IMR-90 (cell line): Measurements from ENCODE around the gene SLC12A6. TPM values are rescaled to one million over a fixed set of nuclear protein-coding genes. Genes with fewer than 3 reads are reported as not detected.
"Not testable (repeated sequence)": the region's sequence is repeated elsewhere in the genome, so short reads cannot be mapped to it uniquely, and the experiment has no call there.

ENCODE experiments used
- ATAC-seq: fragments of 200-7000 bp; cut with Tn5 transposase; 2 replicates; pipeline ENCODE4 v1.9.1; 2020; ENCODE audit warnings: low read depth, mild to moderate bottlenecking, moderate library complexity
- BruUV-seq: library from RNA; stranded (reverse); fragments of 400-500 nt; replicated peaks from 2 replicates; lab custom pipeline; 2021; lab: Mats Ljungman, UMichigan
- CTCF ChIA-PET: fragments of 300-600 bp; formaldehyde crosslinking; extraction: SDS; loops from one replicate; lab custom pipeline; 2021; ENCODE audit warnings: antibody characterized with exemption; lab: Yijun Ruan, JAX
- POLR2A ChIA-PET: fragments of 300-600 bp; sonication (Branson Sonifier 250); formaldehyde crosslinking; loops from one replicate; lab custom pipeline; 2022; ENCODE audit warnings: antibody characterized with exemption; ENCODE audit not compliant: unreplicated experiment; lab: Charles Lee
- DNase-seq: peaks from one replicate; pipeline ENCODE4 v3.0.0; 2013
- H2AFZ ChIP-seq: replicated peaks from 2 replicates; pipeline ENCODE3; 2013; ENCODE audit warnings: low read length, mild to moderate bottlenecking; ENCODE audit not compliant: poor library complexity
- H2AK5ac ChIP-seq: 2 replicates; pipeline ENCODE4 v1.6.1; 2013; ENCODE audit warnings: low read depth, low read length, inconsistent platforms
- H2AK9ac ChIP-seq: replicated peaks from 2 replicates; pipeline ENCODE3; 2013; ENCODE audit warnings: mild to moderate bottlenecking, low read depth, low read length, moderate library complexity; ENCODE audit not compliant: poor library complexity
- H2BK120ac ChIP-seq: 2 replicates; pipeline ENCODE4 v1.6.1; 2013; ENCODE audit warnings: low read depth, low read length, inconsistent platforms
- H2BK15ac ChIP-seq: 3 replicates; pipeline ENCODE4 v1.6.1; 2013; ENCODE audit warnings: low read depth, low read length, inconsistent platforms
- H2BK20ac ChIP-seq: 2 replicates; pipeline ENCODE4 v1.6.1; 2013; ENCODE audit warnings: low read depth, mild to moderate bottlenecking, inconsistent platforms, low read length, moderate library complexity
- H2BK5ac ChIP-seq: 2 replicates; pipeline ENCODE4 v1.6.1; 2013; ENCODE audit warnings: mild to moderate bottlenecking, low read depth, low read length, inconsistent platforms; ENCODE audit not compliant: poor library complexity, severe bottlenecking
- H3K14ac ChIP-seq: replicated peaks from 2 replicates; pipeline ENCODE4 v1.6.1; 2013; ENCODE audit warnings: low read depth, low read length, inconsistent platforms
- H3K18ac ChIP-seq: 2 replicates; pipeline ENCODE4 v1.6.1; 2013; ENCODE audit warnings: low read depth, low read length, control low read depth
- H3K23ac ChIP-seq: 2 replicates; pipeline ENCODE4 v1.6.1; 2013; ENCODE audit warnings: low read depth, low read length, inconsistent platforms
- H3K27ac ChIP-seq: 2 replicates; pipeline ENCODE4 v1.5.1; 2013; ENCODE audit warnings: mild to moderate bottlenecking, control low read depth, low read length; ENCODE audit not compliant: insufficient read depth
- H3K27me3 ChIP-seq: 2 replicates; pipeline ENCODE4 v1.6.1; 2013; ENCODE audit warnings: low read length; ENCODE audit not compliant: control insufficient read depth, insufficient read depth
- H3K36me3 ChIP-seq: 2 replicates; pipeline ENCODE4 v1.6.1; 2013; ENCODE audit warnings: low read length, mixed read lengths; ENCODE audit not compliant: control insufficient read depth, insufficient read depth
- H3K4ac ChIP-seq: 2 replicates; pipeline ENCODE4 v1.6.1; 2013; ENCODE audit warnings: low read depth, low read length, inconsistent platforms
- H3K4me1 ChIP-seq: 2 replicates; pipeline ENCODE4 v1.6.1; 2013; ENCODE audit warnings: low read length, mixed read lengths; ENCODE audit not compliant: control insufficient read depth, insufficient read depth
- H3K4me2 ChIP-seq: 2 replicates; pipeline ENCODE4 v1.6.1; 2013; ENCODE audit warnings: low read depth, mild to moderate bottlenecking, control low read depth, low read length, moderate library complexity
- H3K4me3 ChIP-seq: 2 replicates; pipeline ENCODE4 v1.5.1; 2013; ENCODE audit warnings: low read depth, mild to moderate bottlenecking, control low read depth, low read length, moderate library complexity; ENCODE audit not compliant: insufficient read depth
- H3K56ac ChIP-seq: 2 replicates; pipeline ENCODE4 v1.6.1; 2013; ENCODE audit warnings: low read length, inconsistent platforms; ENCODE audit not compliant: insufficient read depth; ENCODE audit errors: extremely low read depth
- H3K79me1 ChIP-seq, 2 experiments: 2 replicates each; pipeline ENCODE4 v1.6.1; 2013; ENCODE audit warnings: low read length in 2 of 2, inconsistent platforms in 1 of 2, low read depth in 1 of 2
- H3K9ac ChIP-seq: 2 replicates; pipeline ENCODE4 v1.6.1; 2013; ENCODE audit warnings: low read depth, low read length, control low read depth
- H3K9me1 ChIP-seq: 2 replicates; pipeline ENCODE4 v1.6.1; 2013; ENCODE audit warnings: low read length, inconsistent platforms; ENCODE audit not compliant: insufficient read depth
- H3K9me3 ChIP-seq: 2 replicates; pipeline ENCODE4 v1.6.1; 2013; ENCODE audit warnings: low read length; ENCODE audit not compliant: control insufficient read depth, insufficient read depth
- H4K20me1 ChIP-seq: 2 replicates; pipeline ENCODE4 v1.6.1; 2013; ENCODE audit warnings: low read length, inconsistent platforms; ENCODE audit not compliant: insufficient read depth
- H4K5ac ChIP-seq: 2 replicates; pipeline ENCODE4 v1.6.1; 2013; ENCODE audit warnings: mild to moderate bottlenecking, low read depth, low read length, control low read depth
- H4K8ac ChIP-seq, 2 experiments: 2 replicates each; pipeline ENCODE4 v1.6.1; 2013; ENCODE audit warnings: low read depth in 2 of 2, low read length in 2 of 2, control low read depth in 1 of 2, inconsistent platforms in 1 of 2
- H4K91ac ChIP-seq: 2 replicates; pipeline ENCODE4 v1.6.1; 2013; ENCODE audit warnings: low read depth, low read length, inconsistent platforms; ENCODE audit not compliant: insufficient read depth
- WGBS, 2 experiments: methylation state at CpG; one replicate each; pipeline versions ENCODE4 v1.1.5 to v1.1.7; 2013; ENCODE audit warnings: missing lambda C conversion rate in 2 of 2; ENCODE audit not compliant: insufficient read length in 1 of 2; ENCODE audit errors: extremely low coverage in 2 of 2; 5-methylcytosine and 5-hydroxymethylcytosine counted together
- dilution Hi-C: fragments of 300-500 bp; cut with HindIII; formaldehyde crosslinking; loops from one replicate; pipeline ENCODE4 v1.14.3; 2018; ENCODE audit warnings: low sequenced_read_pairs; ENCODE audit not compliant: unreplicated experiment
- in situ Hi-C: fragments of 300-500 bp; cut with MboI; formaldehyde crosslinking; loops from 3 replicates; pipeline ENCODE4 v1.14.3; 2019; ENCODE audit warnings: low sequenced_read_pairs, inconsistent platforms, mixed read lengths
- intact Hi-C: fragments of 100-400 bp; cut with micrococcal nuclease; formaldehyde crosslinking; loops from 2 replicates; pipeline ENCODE4 v1.10.0; 2022
- polyA plus RNA-seq, 3 experiments: library from polyadenylated mRNA; depleted of rRNA; stranded (reverse); fragments of >200 nt; gene quantifications; 2 replicates each; pipeline ENCODE4 v1.2.3, GENCODE V29; 2012; ENCODE audit warnings: low replicate concordance in 1 of 3
- total RNA-seq: library from RNA; depleted of rRNA; stranded (reverse); fragments of >200 nt; gene quantifications from 2 replicates; pipeline ENCODE4 v1.2.3, GENCODE V29; 2012
- TF ChIP-seq, protein P1 (sequence below): conservative IDR thresholded peaks from 2 replicates; pipeline ENCODE4 v1.5.1; 2012; ENCODE audit warnings: mild to moderate bottlenecking, low read depth, low read length, improper control_type of control experiment

Gene SLC12A6
- total and polyA plus RNA-seq, 2 of the 4 experiments (the other 2 are of a cell fraction), result 7.7 to 10.2 TPM

DNA sequence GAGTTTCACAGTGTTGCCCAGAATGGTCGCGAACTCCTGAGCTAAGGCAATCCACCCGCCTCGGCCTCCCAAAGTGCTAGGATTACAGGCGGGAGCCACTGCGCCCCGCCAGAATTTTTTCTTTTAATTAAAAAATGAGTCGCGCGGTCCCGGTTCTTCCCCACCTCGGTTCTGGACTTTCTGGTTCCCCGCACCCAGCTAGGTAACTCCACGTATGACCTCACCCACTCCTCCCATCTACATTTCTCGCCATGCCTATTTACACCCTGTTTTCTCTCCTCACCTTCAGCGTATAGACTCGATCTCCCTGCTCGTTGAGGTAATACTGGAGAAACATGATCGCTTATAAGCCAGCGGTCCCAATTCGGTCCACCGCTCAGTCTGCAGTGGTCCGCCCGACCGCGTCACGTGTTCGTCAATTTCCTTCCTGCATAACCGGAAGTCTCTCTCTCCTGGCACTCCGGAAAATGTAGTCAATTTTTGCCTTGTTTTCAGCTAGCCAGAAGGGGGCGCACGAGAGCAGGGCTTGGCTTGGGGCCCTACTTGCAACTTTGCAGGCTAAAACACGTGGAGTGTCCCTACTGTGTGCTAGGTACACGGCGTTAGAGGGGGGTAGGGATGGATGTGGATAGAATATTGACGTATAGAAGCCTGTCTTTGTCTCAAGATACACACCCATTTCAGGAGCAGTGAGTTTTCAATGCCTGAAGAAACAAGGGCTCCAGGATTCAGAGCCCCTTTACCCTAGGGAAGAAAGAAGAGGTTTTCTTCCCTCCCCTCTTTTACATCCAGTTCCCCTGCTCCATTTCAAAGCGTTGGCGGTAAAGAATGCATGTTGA is 5.4 kb upstream of the SLC12A6 start, which contains the start of the genes NOP10 and NUTM1 (continued):
- TF ChIP-seq, protein P1, sequence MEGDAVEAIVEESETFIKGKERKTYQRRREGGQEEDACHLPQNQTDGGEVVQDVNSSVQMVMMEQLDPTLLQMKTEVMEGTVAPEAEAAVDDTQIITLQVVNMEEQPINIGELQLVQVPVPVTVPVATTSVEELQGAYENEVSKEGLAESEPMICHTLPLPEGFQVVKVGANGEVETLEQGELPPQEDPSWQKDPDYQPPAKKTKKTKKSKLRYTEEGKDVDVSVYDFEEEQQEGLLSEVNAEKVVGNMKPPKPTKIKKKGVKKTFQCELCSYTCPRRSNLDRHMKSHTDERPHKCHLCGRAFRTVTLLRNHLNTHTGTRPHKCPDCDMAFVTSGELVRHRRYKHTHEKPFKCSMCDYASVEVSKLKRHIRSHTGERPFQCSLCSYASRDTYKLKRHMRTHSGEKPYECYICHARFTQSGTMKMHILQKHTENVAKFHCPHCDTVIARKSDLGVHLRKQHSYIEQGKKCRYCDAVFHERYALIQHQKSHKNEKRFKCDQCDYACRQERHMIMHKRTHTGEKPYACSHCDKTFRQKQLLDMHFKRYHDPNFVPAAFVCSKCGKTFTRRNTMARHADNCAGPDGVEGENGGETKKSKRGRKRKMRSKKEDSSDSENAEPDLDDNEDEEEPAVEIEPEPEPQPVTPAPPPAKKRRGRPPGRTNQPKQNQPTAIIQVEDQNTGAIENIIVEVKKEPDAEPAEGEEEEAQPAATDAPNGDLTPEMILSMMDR, result peak; percentile 96

DNA sequence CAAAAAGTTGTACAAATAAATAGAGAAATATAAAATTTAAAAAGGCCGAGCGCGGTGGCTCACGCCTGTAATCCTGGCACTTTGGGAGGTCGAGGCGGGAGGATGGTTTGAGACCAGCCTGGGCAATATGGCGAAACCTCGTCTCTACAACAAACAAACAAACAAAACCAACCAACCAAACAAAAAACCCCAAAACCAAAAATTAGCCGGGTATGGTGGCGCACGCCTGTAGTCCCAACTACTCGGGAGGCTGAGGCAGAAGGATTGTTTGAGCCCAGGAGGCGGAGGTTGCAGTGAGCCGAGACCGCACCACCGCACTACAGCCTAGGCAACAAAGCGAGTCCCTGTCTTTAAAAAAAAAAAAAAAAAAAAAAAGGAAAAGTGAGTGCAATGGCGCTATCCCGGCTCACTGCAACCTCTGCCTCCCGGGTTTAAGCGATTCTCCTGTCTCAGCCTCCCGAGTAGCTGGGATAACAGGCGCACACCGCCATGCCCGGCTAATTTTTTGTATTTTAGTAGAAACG is 4.7 kb upstream of the SLC12A6 start:
- in situ Hi-C loops, DNase-seq, H3K23ac ChIP-seq, ATAC-seq, H2AK9ac ChIP-seq, BruUV-seq, H3K4me1 ChIP-seq, H2BK5ac ChIP-seq, H3K9me3 ChIP-seq, intact Hi-C loops, H3K36me3 ChIP-seq, H3K14ac ChIP-seq, H3K9me1 ChIP-seq, H4K20me1 ChIP-seq, H2BK20ac ChIP-seq, dilution Hi-C loops, H3K56ac ChIP-seq, H3K18ac ChIP-seq, H4K5ac ChIP-seq, H3K27me3 ChIP-seq, H2BK120ac ChIP-seq, H2BK15ac ChIP-seq: not testable (repeated sequence)
- Histone ChIP-seq H3K4me3 (peak overlapping the region; percentile 90), H2AFZ (peak overlapping the region; percentile 94), H3K27ac (peak overlapping the region; percentile 90), H3K9ac (peak overlapping the region; percentile 96), H3K4ac (peak overlapping the region; percentile 98; the same call in 1 of the 2 replicates), H2AK5ac (peak overlapping the region; percentile 7; the same call in 1 of the 2 replicates), H4K91ac (0 out of 2 replicates have a peak overlapping the region, but pooled peaks have one; percentile 16), H3K79me1 (peaks cover under 1 to 26% of the 10 kb centered on the region in 2 experiments; a peak in 3 of 4 replicates), H3K4me2 (peak overlapping the region; percentile 76), H4K8ac (peak overlapping the region in 1 of 2 experiments; percentile 97; a peak in 2 of 4 replicates)
- 0% methylated on average over 4 of the region's 26 CpGs; no CpG with 5 or more reads in 1 of the 2 experiments for WGBS, 2 experiments
- POLR2A ChIA-PET, result interaction anchor here (0.6 to 0.7 kb wide), 2 partner anchors 30 to 245 kb away, joined by 3 to 16 read pairs; no protein-coding TSS in a partner anchor
- CTCF ChIA-PET, result interaction anchor here (0.6 to 1.4 kb wide), 3 partner anchors 25 to 245 kb away, joined by 3 to 5 read pairs (median 4); partner anchors contain the start of gene LPCAT4
